ENCODE data around the gene SNX20.

SNX20 gene

GRCh38 chr16:50640919-50641817, 39.9 kb downstream of the SNX20 start:
- DNase-seq (ENCODE audit: low spot score in 2 of 2) (no peak), ATAC-seq (replicated peaks; ENCODE audit: extremely low read depth, poor library complexity, severe bottlenecking) (no peak)
- no peak overlapping the region for H3K4me3 Mint-ChIP-seq
- peaks cover 25% of the 10 kb centered on the region for H3K27me3 Mint-ChIP-seq
- no peaks in the 10 kb centered on the region for H3K9me3 Mint-ChIP-seq
- H3K36me3 Mint-ChIP-seq (ENCODE audit: insufficient read depth) = peaks cover 2% of the 10 kb centered on the region
- no peak overlapping the region for H3K27ac Mint-ChIP-seq (ENCODE audit: low read depth)
- no peaks in the 10 kb centered on the region for H3K4me1 Mint-ChIP-seq

DNA sequence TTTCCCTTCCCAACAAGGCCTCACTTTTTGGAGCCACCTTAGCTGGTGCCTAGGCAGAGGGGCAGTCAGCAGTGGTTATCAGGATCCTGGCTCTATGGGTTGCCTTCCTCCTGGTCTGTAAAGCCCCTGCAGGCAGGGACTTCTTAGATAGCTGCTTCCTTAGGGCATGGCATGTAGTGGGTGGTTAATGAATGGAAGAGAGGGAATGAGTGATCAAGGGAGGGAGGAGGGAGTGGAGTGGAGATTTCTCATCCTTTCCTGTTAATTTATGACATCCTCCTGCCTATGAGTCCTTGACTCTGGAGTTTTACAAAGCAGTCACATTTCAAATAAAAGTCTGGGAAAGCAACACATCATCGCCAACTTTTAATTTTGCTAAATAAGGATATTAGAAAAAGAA, 40.7 kb downstream of the SNX20 start:
- Mint-ChIP-seq H3K27me3 (peaks cover 24% of the 10 kb centered on the region), H3K4me3 (no peak overlapping the region), H3K27ac (ENCODE audit: low read depth) (no peak overlapping the region), H3K9me3 (no peaks in the 10 kb centered on the region), H3K4me1 (no peaks in the 10 kb centered on the region), H3K36me3 (ENCODE audit: insufficient read depth) (peaks cover 2% of the 10 kb centered on the region)
- no peak for DNase-seq (ENCODE audit: low spot score in 2 of 2)
- ATAC-seq (replicated peaks; ENCODE audit: extremely low read depth, poor library complexity, severe bottlenecking) = no peak

- Mint-ChIP-seq H3K27ac (ENCODE audit: low read depth) (no peak overlapping the region), H3K4me3 (no peak overlapping the region), H3K36me3 (ENCODE audit: insufficient read depth) (peaks cover 2% of the 10 kb centered on the region), H3K9me3 (no peaks in the 10 kb centered on the region), H3K27me3 (peaks cover 16% of the 10 kb centered on the region), H3K4me1 (no peaks in the 10 kb centered on the region)
- ATAC-seq (replicated peaks; ENCODE audit: extremely low read depth, poor library complexity, severe bottlenecking) = no peak
- DNase-seq (ENCODE audit: low spot score in 2 of 2) = no peak
Observed at GRCh38 chr16:50638816-50639670, 42.1 kb downstream of the SNX20 start.

- Mint-ChIP-seq H3K27me3 (peaks cover 16% of the 10 kb centered on the region), H3K27ac (ENCODE audit: low read depth) (no peak overlapping the region), H3K4me1 (no peaks in the 10 kb centered on the region), H3K9me3 (no peaks in the 10 kb centered on the region), H3K4me3 (no peak overlapping the region), H3K36me3 (ENCODE audit: insufficient read depth) (peaks cover 2% of the 10 kb centered on the region)
- no peak for DNase-seq (ENCODE audit: low spot score in 2 of 2)
- no peak for ATAC-seq (replicated peaks; ENCODE audit: extremely low read depth, poor library complexity, severe bottlenecking)
Observed at GRCh38 chr16:50637716-50638602, 43.2 kb downstream of the SNX20 start.

- Mint-ChIP-seq H3K9me3 (no peaks in the 10 kb centered on the region), H3K27ac (ENCODE audit: low read depth) (no peak overlapping the region), H3K4me1 (no peaks in the 10 kb centered on the region), H3K27me3 (peaks cover 16% of the 10 kb centered on the region), H3K4me3 (no peak overlapping the region), H3K36me3 (ENCODE audit: insufficient read depth) (peaks cover 2% of the 10 kb centered on the region)
- DNase-seq (ENCODE audit: low spot score in 2 of 2) = no peak
- no peak for ATAC-seq (replicated peaks; ENCODE audit: extremely low read depth, poor library complexity, severe bottlenecking)
Observed at GRCh38 chr16:50636753-50637374, 44.2 kb downstream of the SNX20 start.

GRCh38 chr16:50635505-50636392, 45.4 kb downstream of the SNX20 start:
- Mint-ChIP-seq H3K9me3 (no peaks in the 10 kb centered on the region), H3K4me3 (no peak overlapping the region), H3K27me3 (peaks cover 11% of the 10 kb centered on the region), H3K4me1 (no peaks in the 10 kb centered on the region), H3K36me3 (ENCODE audit: insufficient read depth) (peaks cover 2% of the 10 kb centered on the region), H3K27ac (ENCODE audit: low read depth) (no peak overlapping the region)
- ATAC-seq (replicated peaks; ENCODE audit: extremely low read depth, poor library complexity, severe bottlenecking) (no peak), DNase-seq (ENCODE audit: low spot score in 2 of 2) (no peak)

DNA sequence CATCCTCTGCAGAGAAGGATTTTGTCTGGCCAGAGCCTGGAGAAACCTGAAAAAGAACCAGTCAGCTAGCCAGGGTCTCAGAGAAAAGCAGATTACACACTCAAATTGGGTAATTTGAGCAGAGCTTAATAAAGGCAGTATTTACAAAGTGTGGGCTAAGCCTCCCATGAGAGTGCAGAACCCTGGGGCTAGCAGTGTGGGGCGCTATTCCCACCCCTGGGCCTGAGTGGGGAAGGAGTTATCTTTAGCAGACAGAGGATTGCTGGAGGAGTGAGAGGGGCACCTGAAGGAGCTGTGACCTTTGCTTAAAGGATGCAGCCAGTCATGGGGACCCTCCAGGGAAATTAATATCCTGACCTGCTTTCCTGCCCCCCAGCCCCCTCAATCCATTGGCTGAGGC, 46.2 kb downstream of the SNX20 start:
- ATAC-seq (replicated peaks; ENCODE audit: extremely low read depth, poor library complexity, severe bottlenecking) = no peak
- no peak overlapping the region for H3K27ac Mint-ChIP-seq (ENCODE audit: low read depth)

DNA sequence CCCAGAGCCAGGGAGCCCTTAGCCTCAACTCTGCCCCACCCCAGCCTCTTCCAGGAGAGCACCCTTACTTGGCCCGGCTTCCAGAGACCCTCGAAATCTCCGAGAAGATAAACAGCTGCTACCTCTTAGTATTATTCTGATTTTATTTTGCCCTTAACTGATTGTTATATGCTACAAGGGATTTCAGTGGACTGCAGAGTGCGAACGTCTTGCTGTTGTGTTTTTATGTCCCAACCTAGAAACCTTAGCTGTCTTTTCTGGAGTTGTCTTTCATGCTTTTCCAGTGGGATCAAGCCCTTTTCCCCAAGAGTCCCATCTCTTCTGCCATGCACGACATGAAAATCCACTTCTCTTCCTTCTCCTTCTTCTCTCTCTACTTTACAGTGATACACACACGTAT, 47.0 kb downstream of the SNX20 start:
- H3K4me3 Mint-ChIP-seq = no peak overlapping the region
- no peak for DNase-seq (ENCODE audit: low spot score in 2 of 2)

More for the DNA sequence above, 46.2 kb downstream of the SNX20 start:
- Mint-ChIP-seq H3K9me3 (no peaks in the 10 kb centered on the region), H3K27me3 (peaks cover 3% of the 10 kb centered on the region), H3K4me1 (no peaks in the 10 kb centered on the region), H3K4me3 (no peak overlapping the region), H3K36me3 (ENCODE audit: insufficient read depth) (peaks cover 2% of the 10 kb centered on the region)
- DNase-seq (ENCODE audit: low spot score in 2 of 2) = no peak

GRCh38 chr16:50632927-50633800, 47.9 kb downstream of the SNX20 start:
- DNase-seq (ENCODE audit: low spot score in 2 of 2) (no peak), ATAC-seq (replicated peaks; ENCODE audit: extremely low read depth, poor library complexity, severe bottlenecking) (no peak)
- Mint-ChIP-seq H3K27ac (ENCODE audit: low read depth) (no peak overlapping the region), H3K9me3 (no peaks in the 10 kb centered on the region), H3K27me3 (no peaks in the 10 kb centered on the region), H3K36me3 (ENCODE audit: insufficient read depth) (no peaks in the 10 kb centered on the region), H3K4me3 (no peak overlapping the region), H3K4me1 (no peaks in the 10 kb centered on the region)

More for the DNA sequence above, 47.0 kb downstream of the SNX20 start:
- no peak overlapping the region for H3K27ac Mint-ChIP-seq (ENCODE audit: low read depth)
- H3K4me1 Mint-ChIP-seq = no peaks in the 10 kb centered on the region
- ATAC-seq (replicated peaks; ENCODE audit: extremely low read depth, poor library complexity, severe bottlenecking) = no peak
- no peaks in the 10 kb centered on the region for H3K27me3 Mint-ChIP-seq
- H3K36me3 Mint-ChIP-seq (ENCODE audit: insufficient read depth) = peaks cover 2% of the 10 kb centered on the region
- no peaks in the 10 kb centered on the region for H3K9me3 Mint-ChIP-seq

DNA sequence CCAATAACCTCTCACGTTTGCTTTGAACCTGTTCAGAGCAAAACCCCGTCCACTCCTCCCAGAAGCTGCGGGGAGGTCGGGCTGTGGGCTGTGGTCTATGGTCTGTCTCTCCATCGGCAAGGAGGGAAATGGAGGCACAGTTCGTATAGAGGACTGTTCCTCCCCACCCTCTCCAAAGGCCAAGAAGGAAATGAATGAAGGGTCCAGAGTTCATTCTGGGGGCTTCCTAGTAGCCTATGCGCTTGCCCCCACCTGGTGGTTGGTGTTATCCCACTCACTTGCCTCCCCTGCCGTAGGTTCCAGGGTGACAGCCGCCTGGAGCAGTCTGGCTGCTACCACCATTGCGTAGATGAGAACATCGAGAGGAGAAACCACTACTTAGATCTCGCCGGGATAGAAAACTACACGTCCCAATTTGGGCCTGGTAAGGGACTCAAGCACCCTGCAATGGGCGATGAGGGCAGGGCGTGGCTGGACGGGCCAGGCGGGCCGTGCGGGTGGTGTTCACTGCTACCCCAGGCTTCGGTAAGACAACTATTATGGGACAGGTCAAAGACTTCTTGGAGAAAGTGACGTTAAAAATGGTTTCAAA, 49.0 kb downstream of the SNX20 start:
- H3K4me1 Mint-ChIP-seq = peaks cover 8% of the 10 kb centered on the region
- H3K27ac Mint-ChIP-seq (ENCODE audit: low read depth) = no peak overlapping the region
- H3K9me3 Mint-ChIP-seq = no peaks in the 10 kb centered on the region
- no peak overlapping the region for H3K4me3 Mint-ChIP-seq
- H3K27me3 Mint-ChIP-seq = no peaks in the 10 kb centered on the region
- H3K36me3 Mint-ChIP-seq (ENCODE audit: insufficient read depth) = peaks cover 2% of the 10 kb centered on the region
- no peak for ATAC-seq (replicated peaks; ENCODE audit: extremely low read depth, poor library complexity, severe bottlenecking)
- DNase-seq (ENCODE audit: low spot score in 2 of 2) = no peak

Data from central memory CD8-positive, alpha-beta T cell (primary cell).